Esophagus squamous epithelium (tissue), 4 donors: Measurements from ENCODE around the gene MRPL38.

ENCODE experiments used
- POLR2A ChIP-seq, 4 donors: fragments of 450-650 bp; IDR thresholded peaks; one replicate each; pipeline ENCODE4 v1.6.1; 2017; ENCODE audit warnings: antibody characterized with exemption in 4 of 4, mild to moderate bottlenecking in 4 of 4, moderate library complexity in 3 of 4
- TF ChIP-seq, protein P1 (sequence below), 6 experiments: fragments of 450-650 bp in 4 of 6; fragments of 200-600 bp in 2 of 6; sonication (generic) in 2 of 6; IDR thresholded peaks; one replicate each; pipeline ENCODE4 v1.5.1; 2016 to 2019; ENCODE audit warnings: antibody characterized with exemption in 6 of 6, mild to moderate bottlenecking in 4 of 6, moderate library complexity in 4 of 6

DNA sequence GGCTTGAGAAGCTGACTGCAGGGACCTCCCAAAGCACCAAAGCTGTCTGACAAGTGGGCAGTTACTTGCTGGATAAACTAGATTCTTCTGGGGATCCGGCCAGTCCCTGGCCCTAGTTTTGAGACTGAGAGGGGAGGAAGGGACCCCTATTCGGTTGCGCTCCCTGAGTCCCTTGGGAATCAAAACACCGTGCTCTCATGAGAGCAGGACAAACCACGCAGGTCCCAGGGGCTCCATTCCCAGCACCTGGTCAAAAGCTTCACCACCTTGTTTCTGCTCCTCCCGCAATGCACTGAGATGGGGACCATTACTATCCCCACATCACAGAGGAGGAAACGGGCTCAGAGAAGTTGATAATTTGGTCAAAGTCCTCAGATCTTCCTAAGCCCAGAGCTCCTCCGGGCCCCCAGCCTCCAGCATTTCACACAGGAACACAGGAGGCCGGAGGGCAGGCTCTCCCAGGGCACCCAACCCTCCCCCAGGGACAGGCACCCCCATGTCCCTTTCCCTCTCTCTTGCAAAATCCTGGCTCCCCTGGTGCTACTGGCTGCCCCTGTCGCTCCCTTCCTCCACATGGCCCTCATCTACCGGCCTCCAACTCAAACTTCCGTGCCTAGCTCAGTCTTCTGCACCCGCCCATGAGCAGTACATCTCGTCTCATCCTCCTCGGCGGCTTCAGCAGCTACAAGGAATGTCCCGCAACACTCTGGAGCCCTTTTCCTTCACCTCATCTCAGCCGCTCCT, 11.2 kb downstream of the MRPL38 start:
- no peak for TF ChIP-seq POLR2A (IDR thresholded peaks at IDR 0.05)
- TF ChIP-seq, protein P1, sequence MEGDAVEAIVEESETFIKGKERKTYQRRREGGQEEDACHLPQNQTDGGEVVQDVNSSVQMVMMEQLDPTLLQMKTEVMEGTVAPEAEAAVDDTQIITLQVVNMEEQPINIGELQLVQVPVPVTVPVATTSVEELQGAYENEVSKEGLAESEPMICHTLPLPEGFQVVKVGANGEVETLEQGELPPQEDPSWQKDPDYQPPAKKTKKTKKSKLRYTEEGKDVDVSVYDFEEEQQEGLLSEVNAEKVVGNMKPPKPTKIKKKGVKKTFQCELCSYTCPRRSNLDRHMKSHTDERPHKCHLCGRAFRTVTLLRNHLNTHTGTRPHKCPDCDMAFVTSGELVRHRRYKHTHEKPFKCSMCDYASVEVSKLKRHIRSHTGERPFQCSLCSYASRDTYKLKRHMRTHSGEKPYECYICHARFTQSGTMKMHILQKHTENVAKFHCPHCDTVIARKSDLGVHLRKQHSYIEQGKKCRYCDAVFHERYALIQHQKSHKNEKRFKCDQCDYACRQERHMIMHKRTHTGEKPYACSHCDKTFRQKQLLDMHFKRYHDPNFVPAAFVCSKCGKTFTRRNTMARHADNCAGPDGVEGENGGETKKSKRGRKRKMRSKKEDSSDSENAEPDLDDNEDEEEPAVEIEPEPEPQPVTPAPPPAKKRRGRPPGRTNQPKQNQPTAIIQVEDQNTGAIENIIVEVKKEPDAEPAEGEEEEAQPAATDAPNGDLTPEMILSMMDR (IDR thresholded peaks at IDR 0.05) = no peak
